ENCODE measurements around the gene CSF2. TPM values are rescaled to one million over a fixed set of nuclear protein-coding genes. Genes with fewer than 3 reads are reported as not detected.

Gene CSF2
- total and polyA plus RNA-seq, 4 donors, result 0.37 to 16.8 (median 8.2) TPM

DNA sequence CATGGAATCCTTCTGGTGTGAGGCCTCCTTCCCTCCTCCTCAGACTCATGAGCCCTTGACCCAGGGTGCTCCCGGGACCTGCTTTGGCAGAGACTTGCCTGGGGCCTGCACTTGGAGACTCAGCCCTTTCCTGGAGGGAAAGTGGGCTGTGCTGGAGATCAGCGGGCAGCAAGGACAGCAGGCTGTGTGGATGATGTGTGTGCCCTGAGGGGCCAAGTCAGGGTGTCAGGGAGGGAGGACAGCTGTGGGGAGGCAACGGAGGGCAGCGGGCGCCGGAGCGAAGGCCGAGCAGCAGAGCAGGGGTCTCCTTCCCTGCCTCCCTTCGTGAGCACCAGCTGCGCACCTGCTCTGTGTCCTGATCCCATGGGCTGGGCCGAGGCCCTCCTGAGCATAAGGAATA, 6.1 kb upstream of the CSF2 start:
- no peak overlapping the region for H3K27ac ChIP-seq (ENCODE audit: low read depth in 1 of 2, low read length in 1 of 2)
- H3K4me3 ChIP-seq, result no peak overlapping the region
- DNase-seq (no peak), ATAC-seq (ENCODE audit: insufficient read depth, low FRiP score) (no peak)
- H3K4me1 ChIP-seq (ENCODE audit: control insufficient read depth in 5 of 5, insufficient read depth in 5 of 5, low read length in 5 of 5), result peaks cover 0 to 7% (median 0%) of the 10 kb centered on the region in 5 donors
- H3K36me3 ChIP-seq (ENCODE audit: control insufficient read depth in 4 of 4, insufficient read depth in 4 of 4, low read length in 4 of 4), result no peaks in the 10 kb centered on the region
- WGBS, 2 donors, result 90 to 92% methylated on average over 11 of the region's 11 CpGs
- H3K9ac ChIP-seq (ENCODE audit: insufficient read depth in 1 of 2, low read length in 2 of 2), result no peak overlapping the region
- no peaks in the 10 kb centered on the region for H3K9me3 ChIP-seq (ENCODE audit: control insufficient read depth in 4 of 4, insufficient read depth in 3 of 4, low read length in 3 of 4)
- TF ChIP-seq, protein P1, sequence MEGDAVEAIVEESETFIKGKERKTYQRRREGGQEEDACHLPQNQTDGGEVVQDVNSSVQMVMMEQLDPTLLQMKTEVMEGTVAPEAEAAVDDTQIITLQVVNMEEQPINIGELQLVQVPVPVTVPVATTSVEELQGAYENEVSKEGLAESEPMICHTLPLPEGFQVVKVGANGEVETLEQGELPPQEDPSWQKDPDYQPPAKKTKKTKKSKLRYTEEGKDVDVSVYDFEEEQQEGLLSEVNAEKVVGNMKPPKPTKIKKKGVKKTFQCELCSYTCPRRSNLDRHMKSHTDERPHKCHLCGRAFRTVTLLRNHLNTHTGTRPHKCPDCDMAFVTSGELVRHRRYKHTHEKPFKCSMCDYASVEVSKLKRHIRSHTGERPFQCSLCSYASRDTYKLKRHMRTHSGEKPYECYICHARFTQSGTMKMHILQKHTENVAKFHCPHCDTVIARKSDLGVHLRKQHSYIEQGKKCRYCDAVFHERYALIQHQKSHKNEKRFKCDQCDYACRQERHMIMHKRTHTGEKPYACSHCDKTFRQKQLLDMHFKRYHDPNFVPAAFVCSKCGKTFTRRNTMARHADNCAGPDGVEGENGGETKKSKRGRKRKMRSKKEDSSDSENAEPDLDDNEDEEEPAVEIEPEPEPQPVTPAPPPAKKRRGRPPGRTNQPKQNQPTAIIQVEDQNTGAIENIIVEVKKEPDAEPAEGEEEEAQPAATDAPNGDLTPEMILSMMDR (IDR thresholded peaks at IDR 0.05; ENCODE audit: control extremely low read depth, extremely low read depth), result no peak
- H3K27me3 ChIP-seq (ENCODE audit: control insufficient read depth in 3 of 3, insufficient read depth in 3 of 3, low read length in 2 of 3), result no peaks in the 10 kb centered on the region

DNA sequence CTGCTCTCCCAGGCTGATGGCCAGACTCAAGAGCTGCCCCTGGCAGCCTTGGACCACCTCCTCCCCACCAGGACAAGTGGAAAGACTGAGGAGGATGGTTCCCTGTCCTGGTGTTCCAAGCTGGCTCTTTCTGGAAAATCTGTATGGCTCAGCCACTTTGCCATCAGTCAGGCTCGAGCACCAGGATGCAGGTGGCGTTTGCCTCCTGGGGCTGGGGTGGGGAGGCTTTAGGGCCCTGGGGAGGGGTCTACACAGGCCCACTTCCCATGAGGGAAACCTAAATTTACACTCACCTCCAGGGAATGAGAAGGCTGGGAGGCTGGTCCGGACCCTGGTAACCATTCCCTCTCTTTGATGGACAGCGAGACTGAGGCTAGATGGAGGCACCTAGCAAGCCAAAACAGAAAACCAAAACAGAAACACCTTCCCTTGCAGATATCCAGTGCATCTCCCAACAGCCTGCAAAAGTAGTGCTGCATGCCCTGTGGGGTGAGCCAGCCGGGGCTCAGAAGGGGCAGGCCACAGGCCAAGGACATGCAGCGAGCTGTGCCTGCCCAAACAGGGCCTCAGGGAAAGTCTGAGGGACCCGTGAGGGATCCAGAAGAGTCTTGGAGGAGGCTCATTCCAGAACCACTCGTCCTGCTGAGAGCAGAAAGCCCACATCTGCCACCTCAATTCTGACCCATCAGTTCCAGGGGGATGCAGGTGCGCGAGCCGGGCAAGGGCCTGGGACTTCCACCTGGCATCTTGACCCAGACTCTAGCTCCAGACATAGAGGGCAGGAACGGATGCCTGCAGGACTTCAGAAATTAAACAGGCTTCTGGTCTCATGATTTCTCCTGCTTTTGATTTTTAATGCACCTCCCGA, 5.4 kb upstream of the CSF2 start:
- TF ChIP-seq, protein P1 (IDR thresholded peaks at IDR 0.05; ENCODE audit: control extremely low read depth, extremely low read depth), result no peak
- peaks cover 0 to 8% (median 0%) of the 10 kb centered on the region in 5 donors for H3K4me1 ChIP-seq (ENCODE audit: control insufficient read depth in 5 of 5, insufficient read depth in 5 of 5, low read length in 5 of 5)
- no peaks in the 10 kb centered on the region for H3K27me3 ChIP-seq (ENCODE audit: control insufficient read depth in 3 of 3, insufficient read depth in 3 of 3, low read length in 2 of 3)
- WGBS, 2 donors, result 89 to 94% methylated on average over 13 of the region's 13 CpGs
- ATAC-seq (ENCODE audit: insufficient read depth, low FRiP score), result no peak
- H3K27ac ChIP-seq (ENCODE audit: low read depth in 1 of 2, low read length in 1 of 2), result no peak overlapping the region
- H3K9me3 ChIP-seq (ENCODE audit: control insufficient read depth in 4 of 4, insufficient read depth in 3 of 4, low read length in 3 of 4), result no peaks in the 10 kb centered on the region
- DNase-seq, result no peak
- no peak overlapping the region for H3K9ac ChIP-seq (ENCODE audit: insufficient read depth in 1 of 2, low read length in 2 of 2)
- H3K4me3 ChIP-seq, result no peak overlapping the region
- H3K36me3 ChIP-seq (ENCODE audit: control insufficient read depth in 4 of 4, insufficient read depth in 4 of 4, low read length in 4 of 4), result no peaks in the 10 kb centered on the region

GRCh38 chr5:132069561-132069960, 4.0 kb upstream of the CSF2 start:
- H3K4me1 ChIP-seq (ENCODE audit: control insufficient read depth in 5 of 5, insufficient read depth in 5 of 5, low read length in 5 of 5), result peaks cover 0 to 13% (median 0%) of the 10 kb centered on the region in 5 donors
- no peak overlapping the region for H3K27ac ChIP-seq (ENCODE audit: low read depth in 1 of 2, low read length in 1 of 2)
- DNase-seq (no peak), ATAC-seq (ENCODE audit: insufficient read depth, low FRiP score) (no peak)
- no peaks in the 10 kb centered on the region for H3K36me3 ChIP-seq (ENCODE audit: control insufficient read depth in 4 of 4, insufficient read depth in 4 of 4, low read length in 4 of 4)
- TF ChIP-seq, protein P1 (IDR thresholded peaks at IDR 0.05; ENCODE audit: control extremely low read depth, extremely low read depth), result no peak
- H3K9ac ChIP-seq (ENCODE audit: insufficient read depth in 1 of 2, low read length in 2 of 2), result no peak overlapping the region
- H3K9me3 ChIP-seq (ENCODE audit: control insufficient read depth in 4 of 4, insufficient read depth in 3 of 4, low read length in 3 of 4), result no peaks in the 10 kb centered on the region
- H3K4me3 ChIP-seq, result no peak overlapping the region
- WGBS, 2 donors, result 47 to 84% methylated on average over 10 of the region's 10 CpGs
- H3K27me3 ChIP-seq (ENCODE audit: control insufficient read depth in 3 of 3, insufficient read depth in 3 of 3, low read length in 2 of 3), result no peaks in the 10 kb centered on the region

All from lung (tissue), 12 donors.